ENCODE results near the gene GPR161. TPM values are rescaled to one million over a fixed set of nuclear protein-coding genes. Genes with fewer than 3 reads are reported as not detected.

GPR161 gene
- total RNA-seq, 1 donor from 2014 or later: 16.4 TPM

DNA sequence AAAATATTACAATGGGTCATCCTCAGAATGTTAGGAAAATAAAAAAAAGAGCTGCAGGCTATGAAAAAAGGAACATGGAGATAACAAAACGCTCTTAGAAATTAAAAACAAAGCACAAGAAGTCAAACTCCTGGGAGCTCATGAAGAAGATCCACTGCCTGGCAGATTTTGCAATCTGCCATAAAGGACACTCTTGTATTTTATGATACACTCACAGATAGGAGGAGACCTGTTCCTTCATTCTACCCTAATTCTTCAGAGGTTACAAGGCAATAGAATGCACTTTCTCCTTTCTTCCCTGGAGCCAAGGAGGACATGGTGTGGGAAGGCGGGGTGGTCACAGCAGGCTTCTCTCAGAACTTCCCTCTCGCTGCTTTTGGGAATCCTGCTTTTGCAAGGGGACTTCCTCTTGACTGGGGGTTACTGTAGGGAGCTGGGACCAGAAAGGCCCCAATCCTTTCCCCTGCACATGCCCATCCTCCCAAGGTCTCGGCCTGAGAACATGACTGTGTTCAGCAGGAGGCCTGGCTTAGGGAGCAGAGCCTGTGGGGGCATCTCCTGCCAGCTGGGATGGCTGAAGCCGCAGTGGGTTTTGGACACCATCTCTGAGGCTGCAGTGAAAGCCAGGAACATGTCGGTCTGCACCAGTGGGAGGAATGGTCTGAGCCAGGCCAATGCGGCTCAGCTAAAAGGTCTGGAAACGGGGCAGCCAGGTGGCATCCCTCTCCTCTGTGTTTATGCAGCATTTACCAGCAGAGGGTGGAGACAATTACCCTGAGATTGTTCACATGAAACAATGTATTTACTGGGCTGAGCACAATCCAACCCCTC is 44.8 kb downstream of the GPR161 start:
- Histone ChIP-seq H3K4me3 (ENCODE audit: low read depth, low read length) (no peak overlapping the region), H3K36me3 (ENCODE audit: control insufficient read depth, insufficient read depth, low read length) (no peaks in the 10 kb centered on the region), H3K27me3 (ENCODE audit: control insufficient read depth, insufficient read depth, low read length) (no peaks in the 10 kb centered on the region)
- no peak for DNase-seq (ENCODE audit: low read depth)
- TF ChIP-seq, protein P1, sequence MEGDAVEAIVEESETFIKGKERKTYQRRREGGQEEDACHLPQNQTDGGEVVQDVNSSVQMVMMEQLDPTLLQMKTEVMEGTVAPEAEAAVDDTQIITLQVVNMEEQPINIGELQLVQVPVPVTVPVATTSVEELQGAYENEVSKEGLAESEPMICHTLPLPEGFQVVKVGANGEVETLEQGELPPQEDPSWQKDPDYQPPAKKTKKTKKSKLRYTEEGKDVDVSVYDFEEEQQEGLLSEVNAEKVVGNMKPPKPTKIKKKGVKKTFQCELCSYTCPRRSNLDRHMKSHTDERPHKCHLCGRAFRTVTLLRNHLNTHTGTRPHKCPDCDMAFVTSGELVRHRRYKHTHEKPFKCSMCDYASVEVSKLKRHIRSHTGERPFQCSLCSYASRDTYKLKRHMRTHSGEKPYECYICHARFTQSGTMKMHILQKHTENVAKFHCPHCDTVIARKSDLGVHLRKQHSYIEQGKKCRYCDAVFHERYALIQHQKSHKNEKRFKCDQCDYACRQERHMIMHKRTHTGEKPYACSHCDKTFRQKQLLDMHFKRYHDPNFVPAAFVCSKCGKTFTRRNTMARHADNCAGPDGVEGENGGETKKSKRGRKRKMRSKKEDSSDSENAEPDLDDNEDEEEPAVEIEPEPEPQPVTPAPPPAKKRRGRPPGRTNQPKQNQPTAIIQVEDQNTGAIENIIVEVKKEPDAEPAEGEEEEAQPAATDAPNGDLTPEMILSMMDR (IDR thresholded peaks at IDR 0.05; ENCODE audit: insufficient read depth, low read length, poor library complexity, severe bottlenecking): no peak

DNA sequence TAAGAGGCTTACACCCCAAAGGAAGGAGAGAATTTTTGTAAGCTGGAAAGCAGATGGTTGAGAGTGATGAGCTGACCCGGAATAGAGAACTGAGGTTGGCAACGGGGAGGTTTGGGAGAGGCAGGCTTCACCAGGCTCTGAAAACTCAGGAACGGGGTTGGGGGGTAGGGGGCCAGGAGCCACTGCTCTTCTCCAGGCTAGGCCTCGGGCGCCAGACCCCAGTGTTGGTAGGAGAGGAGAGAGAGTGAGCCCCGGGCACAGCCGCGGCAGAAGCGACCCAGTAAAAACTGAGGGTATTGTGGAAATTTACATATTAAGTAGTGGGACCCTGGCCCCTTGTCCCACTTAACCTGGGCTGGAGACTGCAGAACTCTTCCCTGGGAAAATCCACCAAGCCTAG is 45.7 kb downstream of the GPR161 start:
- no peak for DNase-seq (ENCODE audit: low read depth)
- TF ChIP-seq, protein P1 (IDR thresholded peaks at IDR 0.05; ENCODE audit: insufficient read depth, low read length, poor library complexity, severe bottlenecking): no peak
- Histone ChIP-seq H3K36me3 (ENCODE audit: control insufficient read depth, insufficient read depth, low read length) (no peaks in the 10 kb centered on the region), H3K4me3 (ENCODE audit: low read depth, low read length) (no peak overlapping the region), H3K27me3 (ENCODE audit: control insufficient read depth, insufficient read depth, low read length) (no peaks in the 10 kb centered on the region)

GRCh38 chr1:168090395-168090794 is 46.3 kb downstream of the GPR161 start:
- Histone ChIP-seq H3K36me3 (ENCODE audit: control insufficient read depth, insufficient read depth, low read length) (no peaks in the 10 kb centered on the region), H3K4me3 (ENCODE audit: low read depth, low read length) (no peak overlapping the region), H3K27me3 (ENCODE audit: control insufficient read depth, insufficient read depth, low read length) (no peaks in the 10 kb centered on the region)
- TF ChIP-seq, protein P1 (IDR thresholded peaks at IDR 0.05; ENCODE audit: insufficient read depth, low read length, poor library complexity, severe bottlenecking): no peak
- no peak for DNase-seq (ENCODE audit: low read depth)

GRCh38 chr1:168089979-168090337 is 46.8 kb downstream of the GPR161 start:
- H3K4me3 ChIP-seq (ENCODE audit: low read depth, low read length): no peak overlapping the region
- DNase-seq (ENCODE audit: low read depth): no peak
- H3K36me3 ChIP-seq (ENCODE audit: control insufficient read depth, insufficient read depth, low read length): no peaks in the 10 kb centered on the region
- TF ChIP-seq, protein P1 (IDR thresholded peaks at IDR 0.05; ENCODE audit: insufficient read depth, low read length, poor library complexity, severe bottlenecking): no peak
- no peaks in the 10 kb centered on the region for H3K27me3 ChIP-seq (ENCODE audit: control insufficient read depth, insufficient read depth, low read length)

GRCh38 chr1:168089326-168089978 is 47.3 kb downstream of the GPR161 start:
- Histone ChIP-seq H3K27me3 (ENCODE audit: control insufficient read depth, insufficient read depth, low read length) (no peaks in the 10 kb centered on the region), H3K4me3 (ENCODE audit: low read depth, low read length) (no peak overlapping the region), H3K36me3 (ENCODE audit: control insufficient read depth, insufficient read depth, low read length) (no peaks in the 10 kb centered on the region)
- TF ChIP-seq, protein P1 (IDR thresholded peaks at IDR 0.05; ENCODE audit: insufficient read depth, low read length, poor library complexity, severe bottlenecking): no peak
- no peak for DNase-seq (ENCODE audit: low read depth)

Data from kidney epithelial cell (primary cell).